Ovary (tissue), 9 donors: Measurements from ENCODE around the gene OSBPL3. TPM values are rescaled to one million over a fixed set of nuclear protein-coding genes. Genes with fewer than 3 reads are reported as not detected.

Experiments
- DNase-seq, 5 donors: peaks; one replicate each; pipeline ENCODE4 v3.0.0-alpha.2; 2019 to 2020
- H3K27ac ChIP-seq, 2 donors: fragments of 200-600 bp; one replicate each; pipeline versions ENCODE4 v1.5.1 to v1.8.0; 2019 to 2022
- H3K27me3 ChIP-seq: fragments of 200-600 bp; one replicate; pipeline ENCODE4 v1.8.0; 2022
- H3K36me3 ChIP-seq: fragments of 200-600 bp; sonication (generic); one replicate; pipeline ENCODE4 v1.5.1; 2019
- H3K4me1 ChIP-seq: one replicate; pipeline ENCODE4 v1.8.1; 2013; ENCODE audit warnings: mild to moderate bottlenecking, moderate library complexity; ENCODE audit not compliant: insufficient read depth
- H3K4me3 ChIP-seq: fragments of 200-600 bp; sonication (generic); one replicate; pipeline ENCODE4 v1.5.1; 2017
- H3K9me3 ChIP-seq, 2 donors: fragments of 200-600 bp in 1 of 2; sonication (generic) in 1 of 2; one replicate each; pipeline versions ENCODE4 v1.5.1 to v1.8.1; 2013 to 2019; ENCODE audit warnings: mild to moderate bottlenecking in 1 of 2, moderate library complexity in 1 of 2
- CTCF ChIP-seq, 3 donors: fragments of 450-650 bp in 2 of 3; fragments of 200-600 bp in 1 of 3; IDR thresholded peaks; one replicate each; pipeline versions ENCODE4 v1.5.1 to v1.8.0; 2016 to 2022; ENCODE audit warnings: antibody characterized with exemption in 3 of 3, mild to moderate bottlenecking in 1 of 3
- EP300 ChIP-seq: sonication (generic); formaldehyde crosslinking; IDR thresholded peaks from one replicate; pipeline ENCODE4 v1.6.1; 2017; ENCODE audit warnings: antibody characterized with exemption
- POLR2A ChIP-seq: fragments of 450-650 bp; IDR thresholded peaks from one replicate; pipeline ENCODE4 v1.6.1; 2017; ENCODE audit warnings: antibody characterized with exemption, mild to moderate bottlenecking, moderate library complexity
- WGBS, 3 donors: extraction: QIAGEN DNeasy Blood & Tissue Kit in 1 of 3; methylation state at CpG; one replicate each; pipeline versions ENCODE4 v1.1.5 to v1.1.7; 2013 to 2017; 5-methylcytosine and 5-hydroxymethylcytosine counted together
- intact Hi-C, 4 donors: fragments of 100-400 bp; cut with DNase I; formaldehyde crosslinking; loops; one replicate each; pipeline versions ENCODE4 v1.11.0 to v1.15.1; 2022 to 2023
- polyA plus RNA-seq, 2 donors: library from polyadenylated mRNA; stranded (reverse); fragments of 200-250 nt in 1 of 2; fragments of 350-450 nt in 1 of 2; fragmentation: Illumina TruSeq in 1 of 2; extraction: RNeasy Lipid Tissue Mini Kit (QIAGEN cat#74804) in 1 of 2; gene quantifications; one replicate each; pipeline ENCODE4 v1.2.3, GENCODE V29; 2013 to 2014
- total RNA-seq, 7 donors: library from RNA; depleted of rRNA in 2 of 7; stranded (reverse); fragments of >200 nt in 2 of 7; fragmentation: NEBNext Ultra II Directional in 3 of 7; extraction: Animal tissue kit (Norgen Biotek cat#: 25700) in 3 of 7; gene quantifications; one replicate each; pipeline versions ENCODE4 v1.1.0 to v1.2.4, GENCODE V29; 2016 to 2023
- donor health status: DM: no; HTN: no; CAD: no; lungs with moderate emphysema.
- donor health status: DM: no; HTN: no; CAD: no.
- donor health status: Bipolar disorder and iron deficiency.
- donor health status: DM: yes; HTN: yes; CAD: no.
- donor health status: DM: no; HTN: no; CAD: no.
- donor health status: DM: yes; HTN: yes; CAD: no.

OSBPL3 gene
- total and polyA plus RNA-seq, 9 donors: 6.0 to 29.1 (median 13.1) TPM

GRCh38 chr7:24754906-24755506 lies 225.0 kb downstream of the OSBPL3 start:
- WGBS, 3 donors: 85 to 91% (median 88%) methylated on average over 3 of the region's 3 CpGs
- H3K27me3 ChIP-seq: no peaks in the 10 kb centered on the region
- no peak overlapping the region for H3K27ac ChIP-seq
- intact Hi-C loops: no loop called here
- no peaks in the 10 kb centered on the region for H3K4me1 ChIP-seq
- H3K4me3 ChIP-seq: no peak overlapping the region
- no peaks in the 10 kb centered on the region for H3K36me3 ChIP-seq
- H3K9me3 ChIP-seq: no peaks in the 10 kb centered on the region
- TF ChIP-seq EP300 (no peak), CTCF (IDR thresholded peaks at IDR 0.05) (no peak), POLR2A (no peak)
- no peak for DNase-seq

DNA sequence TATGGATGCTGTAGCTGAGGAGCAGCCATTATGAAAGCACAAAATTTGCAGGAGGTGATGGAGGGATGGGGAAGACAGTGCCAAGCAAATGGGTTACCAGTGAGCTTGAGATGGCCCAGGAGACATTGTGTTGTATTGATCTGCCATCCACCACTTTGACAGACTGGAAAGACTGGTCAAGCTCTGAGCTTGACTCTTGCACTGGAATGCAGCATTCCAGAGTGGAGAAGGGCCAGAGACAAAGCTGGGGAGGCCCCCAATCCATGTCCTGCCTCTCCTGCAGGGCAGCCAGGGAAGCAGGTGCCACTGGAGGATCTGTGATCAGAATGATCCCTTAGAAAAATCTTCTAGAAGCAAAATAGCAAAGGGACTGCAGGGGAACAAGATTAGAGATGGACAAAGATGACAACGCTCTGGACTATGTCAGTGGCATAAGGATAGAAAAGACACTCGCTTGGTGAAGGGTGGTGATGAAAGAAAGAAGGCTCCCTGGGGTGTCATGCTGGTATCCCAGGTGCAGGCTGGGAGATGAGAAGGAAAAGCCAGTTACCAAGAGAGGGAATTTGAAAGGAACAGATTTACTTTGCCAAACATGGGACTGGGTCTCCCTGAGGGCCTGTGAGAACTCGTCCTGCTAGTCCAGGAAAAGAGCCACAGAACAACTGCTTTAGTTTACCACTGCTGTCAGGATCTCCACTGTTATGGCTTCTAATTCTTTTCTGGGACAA lies 227.7 kb downstream of the OSBPL3 start:
- H3K27me3 ChIP-seq: no peaks in the 10 kb centered on the region
- H3K9me3 ChIP-seq: no peaks in the 10 kb centered on the region
- no peak for DNase-seq
- 74 to 78% (median 74%) methylated on average over 3 of the region's 3 CpGs for WGBS, 3 donors
- H3K36me3 ChIP-seq: no peaks in the 10 kb centered on the region
- TF ChIP-seq CTCF (IDR thresholded peaks at IDR 0.05) (no peak), EP300 (no peak), POLR2A (no peak)
- H3K4me1 ChIP-seq: no peaks in the 10 kb centered on the region
- no peak overlapping the region for H3K27ac ChIP-seq
- no peak overlapping the region for H3K4me3 ChIP-seq
- intact Hi-C loops: no loop called here

GRCh38 chr7:24751484-24751883 lies 228.5 kb downstream of the OSBPL3 start:
- Histone ChIP-seq H3K27me3 (no peaks in the 10 kb centered on the region), H3K4me3 (no peak overlapping the region), H3K36me3 (no peaks in the 10 kb centered on the region), H3K27ac (no peak overlapping the region), H3K9me3 (no peaks in the 10 kb centered on the region), H3K4me1 (no peaks in the 10 kb centered on the region)
- TF ChIP-seq EP300 (no peak), POLR2A (no peak), CTCF (IDR thresholded peaks at IDR 0.05) (no peak)
- WGBS, 3 donors: 49 to 74% (median 69%) methylated on average over 1 of the region's 1 CpG
- no peak for DNase-seq
- intact Hi-C loops: no loop called here

DNA sequence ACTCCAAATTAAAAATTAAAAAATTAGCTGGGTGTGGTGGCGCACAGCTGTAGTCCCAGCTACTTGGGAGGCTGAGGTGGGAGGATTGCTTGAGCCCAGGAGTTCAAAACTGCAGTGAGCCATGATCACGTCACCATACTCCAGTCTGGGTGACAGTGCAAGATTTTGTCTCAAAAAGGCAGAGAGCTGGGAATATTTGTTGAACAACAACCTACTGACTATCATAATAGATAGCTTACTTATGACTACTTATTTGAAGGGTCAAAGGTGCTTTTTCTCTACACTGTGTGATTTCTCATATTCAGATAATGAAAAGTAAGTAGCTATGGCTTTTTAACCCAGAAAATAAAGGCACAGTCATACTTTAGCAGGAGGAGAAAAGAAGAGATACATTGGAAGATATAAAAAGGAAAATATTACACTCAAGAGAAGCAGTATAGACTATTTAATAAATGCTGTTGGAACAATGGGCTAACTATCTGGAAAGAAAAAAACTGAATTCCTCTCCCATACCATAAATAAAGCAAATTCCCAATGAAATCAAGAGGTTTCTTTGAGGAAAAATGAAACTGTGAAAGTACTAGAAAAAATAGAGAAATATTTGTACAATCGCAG lies 229.4 kb downstream of the OSBPL3 start:
- 79 to 82% (median 80%) methylated on average over 3 of the region's 3 CpGs for WGBS, 3 donors
- Histone ChIP-seq H3K36me3 (no peaks in the 10 kb centered on the region), H3K4me1 (no peaks in the 10 kb centered on the region), H3K27ac (no peak overlapping the region), H3K9me3 (no peaks in the 10 kb centered on the region), H3K4me3 (no peak overlapping the region), H3K27me3 (no peaks in the 10 kb centered on the region)
- intact Hi-C loops: no loop called here
- no peak for TF ChIP-seq CTCF (IDR thresholded peaks at IDR 0.05)
- TF ChIP-seq POLR2A: no peak
- TF ChIP-seq EP300: no peak
- no peak for DNase-seq
